Subcutaneous abdominal adipose tissue (tissue), 5 donors: ENCODE results near the gene SFTPA1.
"Not testable (repeated sequence)": the region's sequence is repeated elsewhere in the genome, so short reads cannot be mapped to it uniquely, and the experiment has no call there.

ENCODE experiments used
- H3K27ac ChIP-seq: one replicate; pipeline ENCODE4 v1.7.0; 2013; ENCODE audit warnings: low read depth, mild to moderate bottlenecking, inconsistent platforms, low read length, moderate library complexity
- H3K27me3 ChIP-seq, 5 donors: one replicate each; pipeline ENCODE4 v1.7.0; 2013; ENCODE audit warnings: low read length in 5 of 5, inconsistent platforms in 1 of 5; ENCODE audit not compliant: control insufficient read depth in 5 of 5, insufficient read depth in 4 of 5
- H3K36me3 ChIP-seq, 5 donors: one replicate each; pipeline ENCODE4 v1.7.0; 2013; ENCODE audit warnings: low read length in 5 of 5; ENCODE audit not compliant: control insufficient read depth in 5 of 5, insufficient read depth in 5 of 5
- H3K4me1 ChIP-seq, 5 donors: one replicate each; pipeline ENCODE4 v1.7.0; 2013; ENCODE audit warnings: low read length in 5 of 5, mild to moderate bottlenecking in 3 of 5, moderate library complexity in 1 of 5; ENCODE audit not compliant: control insufficient read depth in 5 of 5, insufficient read depth in 5 of 5
- H3K4me3 ChIP-seq, 5 donors: one replicate each; pipeline ENCODE4 v1.7.0; 2013; ENCODE audit warnings: low read length in 5 of 5, low read depth in 1 of 5
- H3K9ac ChIP-seq, 5 donors: one replicate each; pipeline ENCODE4 v1.7.0; 2013; ENCODE audit warnings: low read length in 5 of 5, mild to moderate bottlenecking in 4 of 5, moderate library complexity in 3 of 5
- H3K9me3 ChIP-seq, 5 donors: one replicate each; pipeline ENCODE4 v1.7.0; 2013; ENCODE audit warnings: low read length in 5 of 5; ENCODE audit not compliant: control insufficient read depth in 5 of 5
- donor health status: healthy.
- donor health status: healthy.
- donor health status: healthy.
- donor health status: healthy.
- donor health status: healthy.

The SFTPA1 gene

DNA sequence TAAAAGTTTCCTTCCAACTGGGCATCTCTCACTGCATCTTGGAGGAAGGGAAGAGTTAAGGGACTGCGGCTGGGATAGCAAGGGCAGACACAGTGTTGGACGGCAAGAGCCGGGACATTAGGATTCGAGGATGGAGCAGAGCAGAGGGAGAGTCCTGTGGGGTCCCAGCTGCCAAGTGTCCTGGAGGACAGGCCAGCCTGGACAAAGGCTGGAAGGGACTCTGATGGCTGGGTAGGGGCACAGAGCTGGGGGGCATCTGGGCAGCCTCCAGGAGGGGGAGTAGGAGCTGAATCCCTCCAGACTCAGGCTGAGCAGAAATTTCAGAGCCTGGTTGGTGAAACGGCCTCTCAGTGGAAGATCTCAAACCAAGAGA, 19.2 kb downstream of the SFTPA1 start:
- H3K27ac ChIP-seq, result no peak overlapping the region
- H3K36me3 ChIP-seq, result no peaks in the 10 kb centered on the region
- H3K4me3 ChIP-seq, result no peak overlapping the region
- H3K9ac ChIP-seq, result no peak overlapping the region
- no peaks in the 10 kb centered on the region for H3K4me1 ChIP-seq
- H3K9me3 ChIP-seq, result peaks cover 0 to 7% (median 4%) of the 10 kb centered on the region in 5 donors
- H3K27me3 ChIP-seq, result no peaks in the 10 kb centered on the region

DNA sequence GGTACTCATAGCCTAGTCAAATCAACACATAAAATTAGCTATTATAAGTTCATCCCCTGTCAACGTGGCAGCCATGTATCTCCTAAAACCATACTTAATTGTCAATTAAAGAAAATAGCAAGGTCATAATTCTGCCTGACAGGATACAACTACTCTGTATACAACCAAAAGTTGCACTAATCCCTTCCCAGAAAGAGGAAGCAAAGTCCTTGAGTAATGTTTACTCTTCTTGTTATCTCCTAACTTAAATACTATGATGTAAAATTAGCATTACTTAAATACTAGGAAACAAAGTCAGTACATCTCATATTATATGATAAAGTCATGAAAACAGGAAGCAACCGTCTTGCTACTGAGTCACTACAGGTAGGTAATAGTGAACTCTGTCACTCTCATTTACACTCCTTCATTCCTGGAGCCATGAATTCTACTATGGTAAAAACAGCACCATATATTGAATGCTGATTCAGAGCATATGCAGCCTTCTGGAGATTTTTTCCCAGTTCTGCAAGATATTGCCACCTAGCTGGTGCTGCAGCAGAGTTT, 26.0 kb downstream of the SFTPA1 start:
- not testable (repeated sequence) for H3K4me3 ChIP-seq, H3K36me3 ChIP-seq, H3K9me3 ChIP-seq, H3K27me3 ChIP-seq, H3K4me1 ChIP-seq, H3K9ac ChIP-seq, H3K27ac ChIP-seq

DNA sequence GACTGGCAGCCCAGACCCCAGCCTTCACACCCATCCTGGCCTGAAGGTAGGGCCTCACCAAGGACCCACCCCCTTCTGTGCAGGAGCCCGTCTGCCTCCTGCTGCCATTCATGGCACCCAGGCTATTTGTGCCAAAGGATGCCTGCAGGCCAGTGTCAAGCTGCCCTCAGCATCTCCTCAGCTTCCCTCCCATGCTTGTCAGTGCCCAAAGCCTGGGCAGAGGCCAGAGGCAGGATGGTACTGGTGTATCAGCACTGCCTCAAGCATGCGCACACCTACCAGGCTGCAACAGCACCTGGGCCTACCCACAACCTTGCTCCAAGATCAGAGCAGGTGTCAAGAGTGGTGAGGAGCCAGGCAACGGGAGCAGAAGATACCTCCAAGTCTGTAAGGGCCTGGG, 27.6 kb downstream of the SFTPA1 start:
- Histone ChIP-seq H3K4me3 (no peak overlapping the region), H3K9ac (no peak overlapping the region), H3K27me3 (no peaks in the 10 kb centered on the region), H3K27ac (no peak overlapping the region), H3K4me1 (no peaks in the 10 kb centered on the region), H3K9me3 (no peaks in the 10 kb centered on the region), H3K36me3 (no peaks in the 10 kb centered on the region)

DNA sequence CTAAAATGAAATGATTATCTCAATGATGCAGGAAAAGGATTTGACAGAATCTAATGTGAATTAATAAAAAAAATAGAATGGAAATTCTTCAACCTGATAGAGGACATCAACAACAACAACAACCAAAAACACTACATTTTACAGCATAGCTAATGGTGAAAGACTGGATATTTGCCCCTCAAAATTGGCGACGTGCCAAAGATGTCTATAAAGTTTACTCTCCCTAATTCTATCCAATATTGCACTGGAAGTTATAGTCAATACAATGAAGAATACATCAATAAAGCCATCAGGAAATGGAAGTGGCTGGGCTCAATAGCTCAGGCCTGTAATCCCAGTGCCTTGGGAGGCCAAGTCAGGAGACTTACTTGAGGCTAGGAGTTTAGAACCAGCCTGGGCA, 42.0 kb downstream of the SFTPA1 start:
- H3K9me3 ChIP-seq, H3K4me3 ChIP-seq, H3K4me1 ChIP-seq, H3K9ac ChIP-seq, H3K36me3 ChIP-seq, H3K27ac ChIP-seq, H3K27me3 ChIP-seq: not testable (repeated sequence)

DNA sequence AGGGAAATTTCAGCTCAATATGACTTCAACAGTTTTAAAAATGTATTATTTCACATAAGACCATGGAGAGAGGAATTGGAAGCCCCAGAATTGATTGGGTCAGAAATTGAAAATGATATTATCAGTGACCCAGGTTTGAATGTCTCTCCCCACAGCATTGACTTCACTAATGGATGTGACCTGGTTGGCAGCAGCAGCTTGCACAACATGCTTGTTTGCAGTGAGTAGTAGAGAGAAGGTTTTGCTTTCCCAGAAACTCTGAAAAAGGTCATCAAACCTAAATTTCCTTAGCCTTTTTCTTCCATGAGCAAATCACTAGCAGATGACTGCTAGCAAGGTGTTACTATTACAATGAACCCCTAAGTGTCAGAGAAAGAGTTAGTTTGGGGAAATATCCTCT, 52.5 kb downstream of the SFTPA1 start:
- H3K4me1 ChIP-seq, H3K4me3 ChIP-seq, H3K36me3 ChIP-seq, H3K9me3 ChIP-seq, H3K27ac ChIP-seq, H3K9ac ChIP-seq, H3K27me3 ChIP-seq: not testable (repeated sequence)

DNA sequence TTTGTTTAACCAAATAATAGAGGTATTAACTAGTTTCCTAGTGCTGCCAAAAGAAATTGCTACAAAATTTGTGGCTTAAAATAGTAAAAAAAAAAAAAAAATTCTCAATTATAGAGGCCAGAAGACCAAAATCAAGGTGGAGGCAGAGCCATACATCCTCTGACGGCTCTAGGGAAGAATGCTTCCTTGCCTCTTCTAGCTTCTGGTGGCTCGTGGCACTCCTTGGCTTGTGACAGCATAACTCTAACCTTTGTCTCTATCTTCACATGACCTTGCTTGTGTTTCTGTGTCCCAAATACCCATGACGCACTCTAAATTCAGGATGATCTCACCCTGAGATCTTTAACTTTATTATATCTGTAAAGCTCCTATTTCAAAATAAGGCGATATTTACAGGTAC, 53.9 kb downstream of the SFTPA1 start:
- H3K9me3 ChIP-seq, H3K27me3 ChIP-seq, H3K4me3 ChIP-seq, H3K36me3 ChIP-seq, H3K9ac ChIP-seq, H3K4me1 ChIP-seq, H3K27ac ChIP-seq: not testable (repeated sequence)
